Glomerular visceral epithelial cell (primary cell): ENCODE data around the gene RIN3.

Experiments
- DNase-seq: peaks from one replicate; pipeline ENCODE4 v3.0.0-alpha.2; 2016; ENCODE audit errors: extremely low spot score

Gene RIN3

DNA sequence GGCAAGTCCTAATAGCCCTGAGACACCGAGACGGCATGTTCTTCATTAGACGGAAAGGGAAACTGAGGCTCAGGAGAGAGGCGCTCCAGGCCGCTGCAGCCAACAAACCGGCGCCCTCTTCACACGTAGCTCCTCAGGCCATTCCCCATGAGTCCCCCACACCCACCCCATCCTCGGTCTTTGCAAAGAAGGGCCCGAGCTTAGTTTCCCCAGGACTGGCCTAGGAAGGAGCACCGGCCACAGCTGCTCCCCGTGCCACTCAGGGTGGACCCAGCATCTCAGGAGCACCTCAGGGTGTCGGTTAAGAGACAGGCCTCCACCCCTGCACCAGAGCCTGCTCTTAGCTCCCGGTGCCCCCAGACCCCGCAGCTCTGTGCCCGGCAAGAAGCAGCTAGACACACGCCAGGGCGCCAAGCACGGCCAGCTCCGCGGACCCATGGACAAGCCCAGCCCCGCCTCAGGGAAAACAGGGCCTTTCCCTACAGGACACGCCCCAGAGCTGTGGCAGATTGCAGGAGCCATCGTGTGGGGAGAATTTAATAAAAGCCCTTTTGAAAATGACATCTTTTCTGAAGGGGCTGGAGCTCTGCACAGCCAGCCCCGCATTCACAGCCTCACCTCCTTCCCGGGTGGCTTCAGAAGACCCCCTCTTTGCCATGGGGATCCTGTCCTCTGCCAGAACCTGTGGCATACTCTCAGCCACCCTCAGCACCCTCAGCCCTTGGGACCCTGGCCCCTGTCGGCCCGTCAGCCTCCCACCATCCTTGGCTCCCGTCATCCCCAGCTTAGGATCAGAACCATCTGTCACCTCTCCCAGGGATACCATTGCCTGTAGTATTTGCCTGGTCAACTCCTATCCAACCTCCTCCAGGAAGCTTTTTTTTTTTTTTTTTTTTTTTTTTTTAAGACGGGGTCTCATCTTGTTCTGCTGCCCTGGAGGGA lies 175.1 kb downstream of the RIN3 start:
- DNase-seq = no peak

DNA sequence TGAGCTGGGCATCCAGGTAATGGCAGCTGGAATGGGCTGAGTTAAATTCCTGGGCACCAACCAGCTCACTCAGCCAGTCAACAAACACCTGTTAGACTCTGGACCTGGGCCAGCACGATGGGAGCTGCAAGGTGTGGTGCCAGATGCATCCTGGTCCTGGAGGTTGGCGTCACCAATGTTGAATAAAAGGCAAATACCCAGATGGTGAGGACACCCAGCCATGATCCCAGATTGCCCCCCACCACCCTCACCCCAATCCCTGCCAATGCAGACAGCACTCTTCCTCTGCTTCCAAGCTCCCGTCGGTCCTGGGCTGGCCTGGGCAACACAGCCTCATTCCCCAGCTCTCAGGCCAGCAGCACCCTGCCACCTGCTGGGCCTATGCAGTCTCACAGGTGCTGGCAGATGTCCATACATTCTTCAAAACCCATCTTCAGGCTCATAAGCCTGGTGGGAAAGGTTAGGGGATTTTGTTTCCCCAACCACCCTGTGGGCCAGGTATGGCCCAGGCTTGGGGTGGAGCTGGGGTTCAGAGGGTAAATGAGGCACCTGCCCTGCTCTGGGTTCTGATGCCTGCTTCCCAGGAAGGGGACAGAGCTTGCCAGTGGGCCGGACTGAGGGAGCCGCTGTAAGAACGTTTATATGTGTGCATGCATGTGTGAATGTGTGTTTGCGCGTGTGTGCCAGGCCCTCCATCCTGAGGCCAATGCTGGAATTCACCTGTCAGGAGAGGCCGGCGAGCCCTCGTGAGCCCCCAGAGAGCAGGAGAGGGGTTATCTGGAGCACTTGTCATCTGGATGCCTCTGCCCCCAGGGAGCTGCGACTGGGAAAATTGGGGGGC lies 176.8 kb downstream of the RIN3 start:
- DNase-seq = peak; percentile 70

DNA sequence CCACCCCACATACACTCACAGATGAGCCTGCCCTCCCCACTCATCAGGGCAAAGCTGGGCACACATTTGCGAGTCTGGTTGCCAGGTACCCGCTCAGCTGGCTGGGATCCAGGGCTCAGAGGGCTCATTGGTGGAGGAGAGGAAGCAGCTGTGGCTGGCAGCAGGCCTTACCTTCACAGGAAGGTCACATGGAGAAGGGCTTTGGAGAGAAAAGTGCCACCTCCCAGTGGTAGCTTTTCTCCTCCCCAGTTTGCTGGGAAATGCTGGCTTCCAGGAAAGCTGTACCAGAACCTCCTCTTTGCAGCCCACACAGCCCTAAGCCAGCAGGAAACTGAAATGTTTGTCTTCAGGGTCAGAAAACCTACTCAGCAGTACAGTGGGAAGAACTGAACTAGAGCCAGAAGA lies 179.2 kb downstream of the RIN3 start:
- peak; percentile 57 for DNase-seq

DNA sequence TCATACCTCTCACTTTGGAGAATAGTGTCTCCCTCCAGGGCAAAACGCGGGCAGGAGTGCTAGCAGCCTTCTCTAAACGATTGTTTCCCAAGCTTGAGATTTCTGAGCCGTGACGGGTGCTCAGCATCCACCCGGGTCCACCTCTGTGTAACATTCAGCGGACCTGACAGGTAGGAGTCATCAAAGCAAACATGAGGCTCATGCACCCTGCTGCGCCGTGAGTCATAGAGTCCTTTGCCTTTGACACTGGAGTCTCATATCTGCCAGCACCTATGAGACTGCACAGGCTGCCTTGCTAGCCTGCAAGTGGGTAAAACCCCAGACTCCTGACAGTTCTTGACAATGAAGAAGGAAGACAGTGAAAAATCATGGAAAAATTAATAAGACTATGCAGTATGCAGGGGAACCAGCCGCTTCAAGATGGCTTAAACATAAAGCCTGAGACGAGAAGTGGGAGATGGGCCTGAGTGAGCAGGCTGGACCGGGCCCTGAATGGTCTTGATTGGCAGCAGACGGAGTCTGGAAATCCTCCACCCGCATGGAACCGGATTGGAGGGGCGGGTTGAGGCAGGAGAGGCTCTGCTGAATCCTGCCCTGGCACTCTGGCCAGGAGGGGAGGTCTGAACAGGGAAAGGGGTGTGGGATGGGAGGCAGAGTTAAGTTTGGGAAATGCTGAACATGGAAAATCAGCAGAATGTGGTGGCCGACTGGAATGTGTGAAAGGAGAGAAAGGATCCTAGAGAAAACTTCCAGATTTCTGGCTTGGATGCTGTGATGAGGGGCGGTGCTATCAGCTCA lies 180.6 kb downstream of the RIN3 start:
- peak; percentile 37 for DNase-seq

DNA sequence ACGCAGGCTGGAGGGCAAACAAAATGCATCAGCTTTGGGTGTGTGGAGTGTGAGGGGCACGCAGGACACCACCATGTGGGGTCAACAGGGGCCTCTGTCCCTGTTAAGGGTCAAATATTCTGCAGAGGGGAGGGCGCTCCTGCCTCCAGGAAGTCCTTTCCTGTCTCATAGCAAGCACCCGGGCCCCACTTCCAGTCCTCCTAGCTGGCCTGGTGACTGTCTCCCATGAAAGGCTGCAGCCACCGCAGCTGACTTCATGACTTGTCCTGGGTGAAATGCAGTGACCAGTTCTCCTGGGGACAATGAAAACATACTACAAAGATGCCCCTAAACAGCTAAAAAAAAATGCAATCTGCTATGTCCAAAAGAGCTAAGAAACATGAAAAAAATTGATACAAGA lies 181.2 kb downstream of the RIN3 start:
- DNase-seq = no peak

DNA sequence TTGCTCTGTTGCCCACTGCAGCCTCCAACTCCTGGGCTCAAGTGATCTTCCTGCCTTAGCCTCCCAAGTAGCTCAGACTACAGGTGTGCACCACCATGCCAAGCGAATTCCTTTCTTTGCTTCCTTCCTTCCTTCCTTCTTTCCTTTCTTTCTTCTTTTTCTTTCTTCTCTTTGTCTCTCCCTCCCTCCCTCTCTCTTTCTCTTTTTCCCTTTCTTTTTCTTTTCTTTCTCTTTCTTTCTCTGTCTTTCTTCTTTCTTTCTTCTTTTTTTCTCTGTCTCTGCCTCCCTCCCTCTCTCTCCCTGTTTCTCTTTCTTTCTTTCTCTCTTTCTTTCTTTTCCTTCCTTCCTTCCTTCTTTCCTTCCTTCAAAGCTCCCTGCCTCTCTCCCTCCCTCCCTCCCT lies 182.0 kb downstream of the RIN3 start:
- no peak for DNase-seq

DNA sequence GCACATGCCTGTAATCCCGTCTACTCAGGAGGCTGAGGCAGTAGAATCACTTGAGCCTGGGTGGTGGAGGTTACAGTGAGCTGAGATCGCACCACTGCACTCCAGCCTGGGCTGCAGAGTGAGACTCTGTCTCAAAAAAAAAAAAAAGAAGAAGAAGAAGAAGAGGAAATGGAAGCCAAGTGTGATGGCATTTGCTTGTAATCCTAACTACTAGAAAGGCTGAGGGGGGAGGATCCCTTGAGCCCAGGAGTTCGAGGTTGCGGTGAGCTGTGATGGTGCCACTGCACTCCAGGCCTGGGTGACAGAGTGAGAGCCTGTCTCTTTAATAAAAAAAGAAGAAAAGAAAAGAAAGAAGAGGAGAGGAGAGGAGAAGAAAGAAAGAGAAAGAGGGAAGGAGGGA lies 182.8 kb downstream of the RIN3 start:
- no peak for DNase-seq

DNA sequence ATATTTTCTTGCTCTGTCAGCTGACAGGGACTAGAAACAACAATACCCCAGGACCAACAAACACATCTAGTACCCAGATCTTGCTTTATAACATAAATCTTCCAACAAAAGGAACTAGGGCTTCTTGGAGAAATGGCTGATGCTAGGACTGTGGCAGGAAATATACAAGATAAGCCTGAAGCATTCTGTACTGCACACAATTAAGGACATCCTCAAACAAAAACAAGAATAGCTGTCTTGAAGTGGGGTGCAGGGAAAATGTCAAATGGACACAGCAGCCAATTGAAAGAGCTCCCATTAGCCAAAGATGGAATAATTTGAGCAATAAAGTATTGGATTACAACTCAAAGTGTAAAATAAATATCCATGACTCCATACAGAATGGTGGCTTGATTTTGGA lies 184.8 kb downstream of the RIN3 start:
- DNase-seq = no peak

DNA sequence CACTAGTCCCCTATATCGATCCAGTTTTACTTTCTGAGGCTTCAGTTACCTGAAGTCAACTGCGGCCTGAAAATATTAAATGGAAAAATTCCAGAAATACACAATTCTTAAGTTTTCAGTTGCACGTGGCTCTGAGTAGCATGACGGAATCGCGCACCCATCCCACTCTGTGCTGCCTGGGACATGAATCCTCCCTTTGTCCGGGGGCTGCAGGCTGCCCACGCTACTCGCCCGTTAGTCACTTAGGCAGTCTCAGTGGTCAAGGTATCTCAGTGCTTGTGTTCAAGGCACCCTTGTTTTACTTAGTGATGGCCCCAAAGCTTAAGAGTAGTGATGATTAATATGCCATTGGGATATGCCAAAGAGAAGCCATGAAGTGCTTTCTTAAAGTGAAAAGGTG lies 188.2 kb downstream of the RIN3 start:
- no peak for DNase-seq

DNA sequence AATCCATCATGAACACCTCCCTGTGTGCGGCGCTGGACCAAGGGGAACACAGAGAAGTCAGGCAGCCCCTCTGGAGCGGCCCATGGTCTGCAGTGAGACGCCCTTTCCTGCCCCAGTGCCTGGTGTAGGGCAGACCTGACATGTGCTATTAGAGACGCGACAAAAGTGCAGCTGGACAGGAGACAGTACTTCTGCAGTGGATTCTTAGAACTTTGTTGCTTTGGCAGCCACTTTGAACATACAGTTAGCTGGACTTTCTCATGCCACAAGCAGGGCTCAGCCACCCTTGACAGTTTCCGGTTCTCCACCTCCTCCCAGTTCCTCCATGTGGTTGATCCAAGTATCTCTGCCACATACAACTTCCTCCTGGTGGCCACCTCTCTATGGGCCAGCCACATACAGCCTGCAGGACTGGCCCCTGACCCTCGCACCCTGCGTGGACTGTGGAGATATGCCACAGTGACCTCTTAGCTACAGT lies 188.9 kb downstream of the RIN3 start:
- DNase-seq = peak; percentile 21

DNA sequence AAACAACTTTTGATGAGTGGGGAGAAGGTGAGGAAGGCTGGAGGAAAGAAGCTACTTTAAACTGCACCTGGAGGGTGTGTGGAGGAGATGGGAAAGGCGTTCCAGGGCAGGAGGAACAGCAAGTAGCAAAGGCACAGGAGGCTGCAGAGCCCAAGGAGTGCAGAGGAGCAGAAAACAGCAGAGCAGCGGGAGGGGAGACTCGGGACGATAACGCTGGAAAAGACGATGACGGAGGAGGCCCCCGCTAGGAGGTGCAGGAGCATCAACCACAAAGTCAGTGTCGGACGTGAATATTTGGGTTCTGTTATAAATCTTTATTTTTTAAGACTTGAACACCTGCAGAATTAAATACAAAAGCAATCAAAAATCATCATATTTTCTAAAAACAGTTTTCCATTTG lies 189.9 kb downstream of the RIN3 start:
- no peak for DNase-seq

DNA sequence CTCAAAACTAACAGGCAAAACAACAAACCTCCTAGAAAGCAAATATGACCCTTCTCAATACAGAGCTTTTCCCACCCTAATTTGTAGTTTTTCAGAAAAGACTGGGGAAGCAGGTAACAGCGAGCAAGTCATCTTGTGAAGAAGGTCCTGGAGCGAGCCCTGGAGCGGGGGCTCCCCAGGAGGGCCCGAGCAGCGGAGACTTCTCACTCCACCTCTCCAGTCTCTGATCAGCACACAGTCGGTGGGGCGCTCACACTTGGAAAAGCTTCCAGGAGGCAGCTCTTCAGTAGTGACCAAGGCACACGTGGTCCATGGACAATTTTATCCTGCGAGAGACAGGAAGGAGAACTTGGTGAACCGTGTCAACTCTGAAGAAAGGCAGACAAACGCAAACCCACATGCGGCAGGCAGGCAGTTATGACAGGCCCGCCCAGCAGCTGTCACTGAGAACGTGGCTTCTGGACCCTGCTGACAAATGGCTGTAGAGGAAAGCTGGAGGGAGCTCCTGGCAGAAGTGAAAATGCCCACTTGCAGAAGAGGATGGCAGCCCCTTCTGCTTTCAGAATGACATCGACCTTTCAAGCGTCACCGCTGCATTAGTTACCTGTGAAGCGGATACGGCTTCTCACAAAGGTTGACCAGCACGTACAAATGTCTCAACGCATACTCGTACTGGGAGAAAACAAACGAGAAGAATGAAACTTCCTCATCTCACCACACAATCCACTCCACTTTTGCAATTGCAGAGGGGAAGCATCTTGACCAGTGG lies 190.6 kb downstream of the RIN3 start:
- DNase-seq = peak; percentile 23

DNA sequence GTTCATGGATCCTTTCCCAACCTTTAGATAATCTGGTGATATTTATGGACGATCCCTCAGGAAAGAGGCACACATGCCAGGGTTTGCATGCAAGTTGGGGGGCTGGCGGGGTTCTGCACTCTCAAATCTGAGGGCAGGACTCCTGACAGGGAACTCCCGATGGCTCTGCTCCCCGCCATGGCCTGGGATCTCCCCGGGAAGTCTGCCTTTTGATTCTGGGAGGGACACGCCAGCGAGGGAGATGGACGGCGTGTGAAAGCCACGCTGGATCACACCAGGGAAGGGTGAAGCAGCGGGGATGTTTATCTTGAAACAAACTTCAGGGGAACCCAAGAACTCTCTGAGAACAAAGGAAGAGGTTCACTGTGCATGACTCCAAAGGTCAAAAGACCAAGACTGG lies 191.2 kb downstream of the RIN3 start:
- DNase-seq = no peak

DNA sequence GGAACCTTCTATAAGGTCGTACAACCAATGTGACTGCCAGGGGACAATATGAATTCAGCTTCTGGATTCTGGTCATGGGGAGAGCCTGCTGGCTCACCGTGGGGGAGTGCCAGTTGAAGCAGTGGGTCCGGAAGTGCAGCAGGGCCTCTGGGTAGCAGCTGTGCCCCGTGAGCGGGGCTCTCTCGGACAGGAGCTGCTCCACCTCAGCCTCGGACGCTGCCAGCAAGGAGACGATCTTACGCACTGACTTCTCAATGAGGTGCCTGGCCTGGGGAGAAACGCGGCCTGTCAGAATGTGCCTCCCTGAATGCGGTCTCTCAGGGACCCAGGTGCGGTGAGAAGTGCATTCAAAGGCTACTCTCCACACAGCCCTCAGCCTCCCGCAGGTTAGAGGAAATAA lies 192.8 kb downstream of the RIN3 start:
- DNase-seq = no peak

DNA sequence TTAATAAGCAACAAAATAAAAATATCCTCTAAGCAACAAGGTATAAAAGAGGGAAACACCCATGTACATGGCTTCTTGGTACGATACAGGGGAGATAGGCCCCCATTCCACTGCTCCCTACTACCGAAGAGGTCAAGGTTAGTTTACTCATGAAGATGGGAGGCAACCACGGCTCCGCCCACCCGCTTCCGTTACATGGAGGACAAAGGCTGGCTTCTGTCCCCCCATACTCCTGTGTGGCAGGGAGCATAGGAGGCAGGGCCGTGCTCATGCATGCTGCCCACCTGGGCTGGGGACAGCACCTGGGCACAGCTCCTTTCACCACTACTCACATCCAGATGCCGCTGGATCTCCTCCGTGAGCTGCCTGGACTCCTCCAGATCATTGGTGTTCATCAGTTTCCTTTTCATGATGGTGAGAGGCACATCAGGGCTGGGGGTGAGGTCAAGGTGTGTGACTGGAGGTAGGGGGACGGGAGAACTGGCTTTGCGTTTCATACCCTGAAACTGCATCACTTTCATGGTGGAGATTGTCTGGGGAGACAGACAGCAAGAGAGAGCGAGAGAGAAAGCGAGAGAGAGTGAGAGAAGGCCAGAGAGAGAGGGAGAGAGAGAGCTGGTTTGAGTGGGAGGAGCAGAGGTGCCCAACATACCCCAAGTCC lies 195.9 kb downstream of the RIN3 start:
- no peak for DNase-seq

DNA sequence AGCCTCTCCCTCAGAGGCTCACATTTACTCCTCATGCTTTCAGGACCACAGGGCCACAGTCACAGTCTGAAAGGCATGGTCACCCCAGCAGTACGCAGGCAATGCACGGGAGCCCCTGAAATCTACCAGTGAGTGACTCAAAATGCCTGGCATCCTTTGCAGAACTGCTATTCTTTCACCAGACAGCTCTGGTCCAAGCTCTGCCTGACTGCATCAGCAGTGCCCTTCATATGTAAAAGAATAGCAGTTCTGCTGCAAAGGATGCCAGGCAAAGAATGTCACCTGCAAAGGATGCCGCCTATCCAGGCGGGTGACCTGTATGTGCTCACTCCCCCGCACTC lies 196.4 kb downstream of the RIN3 start:
- no peak for DNase-seq

DNA sequence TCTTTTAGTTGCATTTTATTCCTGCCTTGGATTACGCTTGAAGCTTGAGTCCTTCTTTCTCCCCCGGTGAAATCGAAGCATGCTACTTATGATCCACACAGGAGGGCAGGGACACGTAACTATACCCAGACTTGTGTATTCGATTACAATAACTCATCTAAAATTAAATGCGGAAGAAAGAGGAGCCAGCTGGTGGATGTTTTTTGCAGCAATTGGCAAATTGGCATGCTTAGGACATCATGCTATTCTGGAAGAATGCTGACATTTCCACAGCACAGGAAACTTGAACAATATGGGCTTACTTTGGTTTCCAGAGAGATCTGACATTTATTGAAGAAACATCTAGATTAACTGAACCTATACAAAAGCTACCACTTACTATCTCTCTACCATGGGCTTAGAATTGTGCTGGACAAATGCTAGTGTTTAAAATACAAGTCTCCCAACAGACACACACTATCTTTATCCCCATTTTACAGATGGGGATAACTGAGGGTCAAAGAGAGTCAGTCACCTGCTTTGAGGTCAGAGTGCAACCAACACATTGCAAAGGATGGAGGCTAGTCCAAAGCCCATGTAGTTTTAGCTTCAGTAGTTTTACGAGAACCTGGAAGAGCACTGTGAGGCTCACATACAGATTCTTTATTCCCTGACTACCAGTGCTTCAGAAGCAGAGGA lies 198.5 kb downstream of the RIN3 start:
- DNase-seq = no peak

DNA sequence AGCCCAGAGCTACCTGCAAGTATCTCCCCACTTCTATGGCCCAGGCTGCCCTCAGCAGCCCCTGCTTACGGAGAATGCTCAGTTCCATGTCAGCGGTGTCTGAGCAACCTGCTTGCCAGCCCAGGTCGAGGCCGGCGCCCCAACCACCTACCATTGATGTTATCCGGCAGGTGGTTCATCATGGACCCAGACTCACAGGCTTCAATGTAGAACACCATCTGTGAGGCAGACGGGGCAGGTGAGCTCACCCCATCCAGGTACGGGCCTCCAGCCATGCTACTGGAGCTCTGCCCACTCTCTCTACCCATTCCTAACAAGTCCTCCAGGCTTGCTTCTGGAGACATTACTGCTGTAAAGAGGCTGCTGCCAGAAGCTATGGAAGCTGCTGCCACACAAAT lies 199.1 kb downstream of the RIN3 start:
- DNase-seq = no peak

DNA sequence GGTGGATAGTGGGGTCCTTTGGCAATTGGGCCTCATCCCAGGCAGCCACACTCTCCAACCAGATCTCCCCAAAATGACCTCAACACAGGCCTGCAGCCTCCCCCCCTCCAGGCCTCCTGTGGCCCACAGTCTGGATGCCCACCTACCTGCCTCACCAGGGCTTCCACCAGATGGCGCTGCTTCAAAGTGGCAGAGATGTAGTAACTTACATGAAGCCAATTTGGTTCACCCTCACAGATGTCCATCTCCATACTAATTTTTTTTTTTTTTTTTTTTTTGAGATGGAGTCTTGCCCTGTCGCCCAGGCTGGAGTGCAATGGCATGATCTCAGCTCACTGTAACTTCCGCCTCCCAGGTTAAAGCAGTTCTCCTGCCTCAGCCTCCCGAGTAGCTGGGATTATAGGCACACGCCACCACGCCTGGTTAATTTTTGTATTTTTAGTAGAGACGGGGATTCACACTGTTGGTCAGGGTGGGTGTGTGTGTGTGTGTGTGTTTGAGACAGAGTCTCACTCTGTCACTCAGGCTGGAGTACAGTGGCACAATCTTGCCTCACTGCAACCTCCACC lies 201.2 kb downstream of the RIN3 start:
- DNase-seq = peak; percentile 73

DNA sequence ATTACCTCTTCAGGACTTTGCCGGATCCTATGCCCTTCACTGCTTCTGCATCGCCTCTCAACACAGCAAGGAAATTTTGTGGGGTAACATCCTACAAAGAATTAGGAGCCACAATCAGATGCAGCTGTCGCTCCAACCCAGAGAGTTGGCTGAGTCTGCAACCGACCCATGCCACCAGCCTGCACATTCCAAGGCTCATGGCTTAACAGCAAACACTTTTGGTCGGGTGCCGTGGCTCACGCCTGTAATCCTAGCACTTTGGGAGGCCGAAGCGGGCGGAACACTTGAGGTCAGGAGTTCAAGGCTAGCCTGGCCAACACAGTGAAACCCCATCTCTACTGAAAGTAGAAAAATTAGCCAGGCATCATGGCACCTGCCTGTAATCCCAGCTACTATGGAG lies 202.6 kb downstream of the RIN3 start:
- no peak for DNase-seq
